Measurements from ENCODE around the gene CDC42.
A peak's percentile ranks its signal among the peaks of the same experiment; 100 is the strongest.

The CDC42 gene

DNA sequence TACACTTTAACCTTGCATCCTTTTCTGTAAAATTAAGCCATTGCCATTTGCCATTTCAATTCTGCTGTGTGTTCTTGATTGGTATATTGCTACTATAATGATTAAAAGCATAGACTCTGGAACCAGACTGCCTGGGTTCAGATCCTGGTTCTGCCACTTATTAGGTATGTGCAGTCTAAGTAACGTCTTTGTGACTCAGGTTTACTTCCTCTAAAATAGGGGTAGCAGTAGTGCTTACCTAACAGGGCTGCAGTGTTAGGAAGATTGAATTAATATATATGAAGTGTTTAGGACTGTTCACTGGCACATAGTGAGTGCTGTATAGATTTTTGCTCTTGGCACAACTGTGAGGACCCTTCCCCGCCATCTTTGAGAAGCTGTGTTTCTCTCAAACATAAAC is 4.4 kb downstream of the CDC42 start:
- H2AFZ ChIP-seq (ENCODE audit: low read depth, low read length), result no peak overlapping the region
- H3K27ac ChIP-seq (ENCODE audit: low read length), result peak overlapping the region; percentile 40
- H3K27me3 ChIP-seq (ENCODE audit: low read depth, low read length), result no peaks in the 10 kb centered on the region
- H3K9ac ChIP-seq (ENCODE audit: low read length), result no peak overlapping the region
- peaks cover 81% of the 10 kb centered on the region for H4K20me1 ChIP-seq (ENCODE audit: insufficient read depth, low read length)
- H3K4me1 ChIP-seq (ENCODE audit: low read length), result peaks cover 39% of the 10 kb centered on the region
- H3K36me3 ChIP-seq (replicated peaks; ENCODE audit: low read depth, low read length), result peaks cover 18% of the 10 kb centered on the region
- no peaks in the 10 kb centered on the region for H3K9me3 ChIP-seq (ENCODE audit: insufficient read depth, low read length)
- peaks cover 94% of the 10 kb centered on the region for H3K79me2 ChIP-seq (ENCODE audit: low read length)
- TF ChIP-seq, protein P1, sequence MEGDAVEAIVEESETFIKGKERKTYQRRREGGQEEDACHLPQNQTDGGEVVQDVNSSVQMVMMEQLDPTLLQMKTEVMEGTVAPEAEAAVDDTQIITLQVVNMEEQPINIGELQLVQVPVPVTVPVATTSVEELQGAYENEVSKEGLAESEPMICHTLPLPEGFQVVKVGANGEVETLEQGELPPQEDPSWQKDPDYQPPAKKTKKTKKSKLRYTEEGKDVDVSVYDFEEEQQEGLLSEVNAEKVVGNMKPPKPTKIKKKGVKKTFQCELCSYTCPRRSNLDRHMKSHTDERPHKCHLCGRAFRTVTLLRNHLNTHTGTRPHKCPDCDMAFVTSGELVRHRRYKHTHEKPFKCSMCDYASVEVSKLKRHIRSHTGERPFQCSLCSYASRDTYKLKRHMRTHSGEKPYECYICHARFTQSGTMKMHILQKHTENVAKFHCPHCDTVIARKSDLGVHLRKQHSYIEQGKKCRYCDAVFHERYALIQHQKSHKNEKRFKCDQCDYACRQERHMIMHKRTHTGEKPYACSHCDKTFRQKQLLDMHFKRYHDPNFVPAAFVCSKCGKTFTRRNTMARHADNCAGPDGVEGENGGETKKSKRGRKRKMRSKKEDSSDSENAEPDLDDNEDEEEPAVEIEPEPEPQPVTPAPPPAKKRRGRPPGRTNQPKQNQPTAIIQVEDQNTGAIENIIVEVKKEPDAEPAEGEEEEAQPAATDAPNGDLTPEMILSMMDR (IDR thresholded peaks at IDR 0.05; ENCODE audit: low read depth, low read length), result no peak
- no peak overlapping the region for H3K4me3 ChIP-seq (ENCODE audit: low read length)
- H3K4me2 ChIP-seq (ENCODE audit: low read length), result peak overlapping the region; percentile 45; the same call in 1 of the 2 replicates

DNA sequence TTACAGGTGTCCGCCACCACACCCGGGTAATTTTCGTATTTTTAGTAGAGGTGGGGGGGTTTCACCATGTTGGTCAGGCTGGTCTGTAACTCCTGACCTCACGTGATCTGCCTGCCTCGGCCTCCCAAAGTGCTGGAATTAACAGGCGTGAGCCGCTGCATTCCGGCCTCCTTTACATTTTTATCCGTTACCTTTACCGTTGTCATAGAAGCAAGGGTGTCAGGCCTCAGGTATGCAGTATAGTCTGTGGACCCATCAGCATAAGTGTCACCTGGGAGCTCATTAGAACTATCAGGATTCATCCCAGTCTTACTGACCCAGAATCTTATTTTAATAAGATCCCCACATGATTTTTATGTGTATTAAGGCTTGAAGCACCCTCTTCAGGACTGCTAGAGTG is 5.4 kb downstream of the CDC42 start:
- peaks cover 99% of the 10 kb centered on the region for H3K79me2 ChIP-seq (ENCODE audit: low read length)
- no peak overlapping the region for H2AFZ ChIP-seq (ENCODE audit: low read depth, low read length)
- H3K27me3 ChIP-seq (ENCODE audit: low read depth, low read length), result no peaks in the 10 kb centered on the region
- H3K27ac ChIP-seq (ENCODE audit: low read length), result no peak overlapping the region
- no peaks in the 10 kb centered on the region for H3K9me3 ChIP-seq (ENCODE audit: insufficient read depth, low read length)
- H3K4me1 ChIP-seq (ENCODE audit: low read length), result peaks cover 36% of the 10 kb centered on the region
- H3K4me2 ChIP-seq (ENCODE audit: low read length), result no peak overlapping the region
- peaks cover 18% of the 10 kb centered on the region for H3K36me3 ChIP-seq (replicated peaks; ENCODE audit: low read depth, low read length)
- no peak overlapping the region for H3K4me3 ChIP-seq (ENCODE audit: low read length)
- H3K9ac ChIP-seq (ENCODE audit: low read length), result no peak overlapping the region
- TF ChIP-seq, protein P1 (IDR thresholded peaks at IDR 0.05; ENCODE audit: low read depth, low read length), result no peak
- no peak for TF ChIP-seq EZH2phosphoT487 (IDR thresholded peaks at IDR 0.05; ENCODE audit: low read depth)
- H4K20me1 ChIP-seq (ENCODE audit: insufficient read depth, low read length), result peaks cover 90% of the 10 kb centered on the region

DNA sequence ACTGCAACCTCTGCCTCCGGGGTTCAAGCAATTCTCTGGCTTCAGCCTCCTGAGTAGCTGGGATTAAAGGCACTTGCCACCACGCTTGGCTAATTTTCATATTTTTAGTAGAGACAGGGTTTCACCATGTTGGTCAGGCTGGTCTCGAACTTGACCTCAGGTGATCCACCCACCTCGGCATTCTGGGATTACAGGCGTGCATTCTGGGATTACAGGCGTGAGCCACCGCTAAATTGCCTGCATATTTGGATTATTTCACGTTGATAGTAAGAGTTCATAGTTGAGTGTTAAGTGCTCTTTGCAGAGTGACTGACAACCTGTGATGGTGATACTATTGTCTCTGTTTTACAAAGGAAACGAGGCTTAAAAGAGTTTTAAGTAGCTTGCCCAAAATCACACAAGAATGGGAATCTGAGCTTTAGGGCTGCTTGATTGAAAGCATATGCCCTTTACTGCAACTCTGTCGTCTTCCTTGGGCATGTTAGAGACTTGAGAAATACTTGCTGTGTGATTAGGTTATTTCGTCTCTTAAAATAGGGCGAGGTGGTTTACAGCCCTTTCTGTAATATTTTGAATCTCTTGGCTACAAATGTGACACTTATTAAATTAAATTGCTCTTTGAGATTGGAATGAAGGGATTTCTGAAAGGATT is 12.4 kb downstream of the CDC42 start:
- Histone ChIP-seq H4K20me1 (ENCODE audit: insufficient read depth, low read length) (peaks cover 92% of the 10 kb centered on the region), H2AFZ (ENCODE audit: low read depth, low read length) (no peak overlapping the region), H3K9me3 (ENCODE audit: insufficient read depth, low read length) (no peaks in the 10 kb centered on the region), H3K4me1 (ENCODE audit: low read length) (peaks cover 59% of the 10 kb centered on the region), H3K4me3 (ENCODE audit: low read length) (no peak overlapping the region), H3K27me3 (ENCODE audit: low read depth, low read length) (no peaks in the 10 kb centered on the region), H3K36me3 (replicated peaks; ENCODE audit: low read depth, low read length) (peaks cover 18% of the 10 kb centered on the region), H3K9ac (ENCODE audit: low read length) (no peak overlapping the region), H3K79me2 (ENCODE audit: low read length) (peaks cover 100% of the 10 kb centered on the region), H3K4me2 (ENCODE audit: low read length) (no peak overlapping the region), H3K27ac (ENCODE audit: low read length) (no peak overlapping the region)
- TF ChIP-seq, protein P1 (IDR thresholded peaks at IDR 0.05; ENCODE audit: low read depth, low read length), result no peak
- TF ChIP-seq EZH2phosphoT487 (IDR thresholded peaks at IDR 0.05; ENCODE audit: low read depth), result no peak

DNA sequence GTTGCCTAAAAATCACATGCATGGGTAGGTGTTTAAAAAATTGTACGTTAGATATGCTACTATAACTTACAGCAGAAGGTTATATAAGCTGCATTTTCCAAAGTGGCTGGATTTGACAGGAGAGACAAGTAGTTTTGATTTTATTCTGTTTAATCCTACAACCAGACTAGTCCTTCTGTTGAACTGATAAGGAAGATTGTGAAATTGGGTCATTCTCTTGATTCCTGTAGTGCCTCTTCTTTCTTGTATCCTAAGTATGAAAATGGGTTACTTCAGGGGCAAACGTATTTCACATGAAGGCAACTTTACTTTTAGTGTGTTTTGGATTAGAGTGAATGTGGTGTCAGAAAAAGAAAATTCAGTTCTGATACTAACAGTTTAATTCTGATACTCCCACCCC is 19.0 kb downstream of the CDC42 start:
- Histone ChIP-seq H3K4me3 (ENCODE audit: low read length) (no peak overlapping the region), H4K20me1 (ENCODE audit: insufficient read depth, low read length) (peaks cover 81% of the 10 kb centered on the region), H3K79me2 (ENCODE audit: low read length) (peaks cover 100% of the 10 kb centered on the region), H3K27me3 (ENCODE audit: low read depth, low read length) (no peaks in the 10 kb centered on the region), H3K9ac (ENCODE audit: low read length) (no peak overlapping the region), H2AFZ (ENCODE audit: low read depth, low read length) (no peak overlapping the region), H3K36me3 (replicated peaks; ENCODE audit: low read depth, low read length) (peaks cover 17% of the 10 kb centered on the region), H3K4me1 (ENCODE audit: low read length) (peaks cover 57% of the 10 kb centered on the region), H3K27ac (ENCODE audit: low read length) (no peak overlapping the region), H3K9me3 (ENCODE audit: insufficient read depth, low read length) (no peaks in the 10 kb centered on the region), H3K4me2 (ENCODE audit: low read length) (no peak overlapping the region)
- TF ChIP-seq EZH2phosphoT487 (IDR thresholded peaks at IDR 0.05; ENCODE audit: low read depth), result no peak
- TF ChIP-seq, protein P1 (IDR thresholded peaks at IDR 0.05; ENCODE audit: low read depth, low read length), result no peak

Measured in OCI-LY3 (cell line).